ENCODE results near the gene AKAP13. TPM values are rescaled to one million over a fixed set of nuclear protein-coding genes. Genes with fewer than 3 reads are reported as not detected.
"Not testable (repeated sequence)": the region's sequence is repeated elsewhere in the genome, so short reads cannot be mapped to it uniquely, and the experiment has no call there.

Gene AKAP13
- total RNA-seq, 1 donor from 2014 or later, result 184 TPM

- no peak for DNase-seq (ENCODE audit: low spot score)
These were observed 406.3 kb downstream of the AKAP13 start for GRCh38 chr15:85786781-85787114.

- peak; percentile 79 for DNase-seq (ENCODE audit: low spot score)
These were observed 408.5 kb downstream of the AKAP13 start for GRCh38 chr15:85788771-85789495.

GRCh38 chr15:85789496-85789875 is 409.1 kb downstream of the AKAP13 start:
- DNase-seq (ENCODE audit: low spot score), result no peak

GRCh38 chr15:85792102-85792731 is 411.8 kb downstream of the AKAP13 start:
- no peak for DNase-seq (ENCODE audit: low spot score)

GRCh38 chr15:85792912-85793590 is 412.6 kb downstream of the AKAP13 start:
- no peak for DNase-seq (ENCODE audit: low spot score)

DNA sequence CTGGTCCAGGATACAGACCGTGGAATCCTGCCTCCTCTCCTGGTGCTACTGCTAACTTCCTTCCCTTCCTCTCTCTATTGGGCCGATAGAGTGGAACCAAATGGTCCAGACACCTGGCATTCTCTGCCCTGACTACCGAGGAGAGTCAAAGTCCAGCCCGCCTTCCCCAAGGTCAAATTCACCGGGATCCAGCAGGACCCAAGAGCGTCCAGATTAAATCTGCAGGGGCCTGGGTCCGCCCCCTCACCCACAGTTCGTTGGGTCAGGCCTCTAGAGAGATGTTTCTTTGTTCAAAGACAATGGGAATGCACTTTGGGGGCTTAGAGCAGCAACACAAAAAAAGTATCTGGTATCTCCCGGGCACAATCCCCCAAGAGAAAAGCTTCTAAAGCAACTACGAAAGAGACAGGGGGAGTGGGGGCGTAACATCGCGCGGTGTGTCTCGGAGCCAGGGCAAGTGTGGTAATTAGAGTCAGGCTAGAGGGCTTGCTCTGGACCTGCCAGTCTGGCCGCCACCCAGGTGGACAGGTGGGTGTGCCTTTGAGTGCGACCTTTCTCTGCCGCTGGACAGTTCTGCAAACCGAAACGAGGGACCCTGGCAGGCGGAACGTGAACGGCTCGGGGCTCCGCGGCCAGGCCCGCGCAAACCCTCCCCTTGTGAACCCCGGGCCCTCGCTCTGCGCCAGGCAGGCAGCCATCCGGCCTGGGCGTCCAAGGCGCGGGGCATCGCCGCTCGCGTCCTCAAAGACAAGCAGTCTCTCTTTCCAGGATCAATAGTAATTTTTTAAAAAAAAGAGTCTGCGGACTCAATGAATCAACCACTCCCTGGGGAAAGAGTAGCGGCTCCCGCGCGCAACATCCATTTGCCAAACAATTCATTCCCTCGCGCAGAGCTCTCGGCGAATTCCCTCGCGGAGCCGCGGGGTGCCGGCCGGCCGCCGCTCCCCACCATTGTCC is 413.5 kb downstream of the AKAP13 start:
- no peak for DNase-seq (ENCODE audit: low spot score)

GRCh38 chr15:85794598-85795336 is 414.4 kb downstream of the AKAP13 start, which contains the start of gene KLHL25:
Gene KLHL25 (minus strand): TSS chr15:85794925. CDS start chr15:85769810, 25,115 bp downstream.
- DNase-seq (ENCODE audit: low spot score), result peak; percentile 95

DNA sequence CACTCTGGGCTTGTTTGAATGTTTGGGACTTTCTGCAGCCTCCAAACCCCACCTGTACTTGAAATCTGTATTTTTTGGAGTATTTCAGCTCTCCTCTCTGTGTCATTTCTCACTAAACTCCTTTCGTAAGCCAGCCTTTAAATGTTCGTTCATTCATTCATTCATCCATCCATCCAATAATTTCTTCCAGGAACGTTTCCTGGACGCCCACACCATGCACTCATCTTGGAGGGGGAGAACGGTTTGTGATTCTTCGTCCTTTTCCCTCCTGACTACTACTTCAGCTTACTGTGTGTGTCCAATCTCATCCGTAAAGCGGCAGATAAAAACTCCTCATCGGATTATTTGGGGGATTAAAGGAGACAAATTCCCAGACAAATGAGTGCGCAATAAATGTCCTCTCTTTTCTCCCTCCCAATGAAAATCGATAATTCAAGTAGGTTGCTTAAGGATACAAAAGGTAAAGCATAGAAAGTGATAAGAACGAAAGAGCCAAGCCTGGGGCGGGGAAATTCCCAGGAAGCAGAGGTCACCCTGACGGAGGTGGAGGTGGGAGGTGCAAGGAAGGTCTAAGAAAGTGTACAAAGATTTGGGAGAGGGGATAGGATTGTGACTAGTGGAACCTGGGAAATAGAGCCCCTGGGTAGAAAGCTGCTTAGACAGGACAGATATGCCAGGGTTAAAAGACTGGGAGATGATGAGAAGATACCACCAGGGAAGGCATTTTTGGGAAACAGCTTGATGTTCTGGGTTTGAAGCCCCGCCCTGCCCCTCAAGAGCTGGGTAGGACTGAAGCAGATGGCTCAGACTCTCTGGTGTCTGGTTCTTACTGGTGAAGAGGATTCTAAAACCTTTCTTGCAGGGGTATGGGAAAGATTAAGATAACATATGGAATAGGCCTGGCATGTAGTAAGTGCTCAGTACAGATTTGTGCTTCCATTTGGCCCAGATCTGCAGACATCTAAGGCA is 415.2 kb downstream of the AKAP13 start:
- DNase-seq (ENCODE audit: low spot score), result peak; percentile 46

DNA sequence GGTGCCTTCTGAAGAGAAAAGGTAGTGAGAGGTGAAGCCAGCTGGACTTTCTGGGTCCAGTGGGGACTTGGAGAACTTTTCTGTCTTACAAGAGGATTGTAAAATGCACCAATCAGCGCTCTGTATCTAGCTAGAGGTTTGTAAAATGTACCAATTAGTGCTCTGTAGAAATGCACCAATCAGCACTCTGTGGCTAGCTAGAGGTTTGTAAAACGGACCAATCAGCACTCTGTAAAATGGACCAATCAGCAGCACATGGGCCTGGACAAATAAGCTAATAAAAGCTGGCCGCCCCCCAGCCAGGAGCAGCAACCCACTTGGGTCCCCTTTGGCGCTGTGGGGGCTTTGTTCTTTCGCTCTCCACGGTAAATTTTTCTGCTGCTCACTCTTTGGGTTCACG is 416.0 kb downstream of the AKAP13 start:
- DNase-seq (ENCODE audit: low spot score), result not testable (repeated sequence)
